Forelimb muscle (tissue), 1 donor: ENCODE results near the gene SYT8. TPM values are rescaled to one million over a fixed set of nuclear protein-coding genes. Genes with fewer than 3 reads are reported as not detected.

Experiments
- DNase-seq: peaks from one replicate; pipeline ENCODE4 v3.0.0-alpha.2; 2013; ENCODE audit warnings: low read depth
- polyA plus RNA-seq: library from polyadenylated mRNA; unstranded; fragments of 120-200 nt; gene quantifications from one replicate; pipeline ENCODE4 v1.2.1, GENCODE V29; 2013; ENCODE audit not compliant: insufficient read length

The SYT8 gene
- polyA plus RNA-seq, 1 donor, result 0.54 TPM

- no peak for DNase-seq
Observed at GRCh38 chr11:1859004-1859403, 24.2 kb downstream of the SYT8 start.

- DNase-seq, result no peak
Observed at GRCh38 chr11:1860108-1860507, 25.3 kb downstream of the SYT8 start.

- DNase-seq, result no peak
Observed at GRCh38 chr11:1861435-1862411, 26.9 kb downstream of the SYT8 start.

GRCh38 chr11:1862588-1863351 lies 28.0 kb downstream of the SYT8 start:
- no peak for DNase-seq

- no peak for DNase-seq
Observed at GRCh38 chr11:1863352-1864216, 28.8 kb downstream of the SYT8 start.

GRCh38 chr11:1864231-1864630 lies 29.4 kb downstream of the SYT8 start:
- no peak for DNase-seq

- no peak for DNase-seq
Observed at GRCh38 chr11:1864831-1865665, 30.3 kb downstream of the SYT8 start.

GRCh38 chr11:1866226-1866625 lies 31.4 kb downstream of the SYT8 start:
- no peak for DNase-seq

GRCh38 chr11:1866776-1867175 lies 32.0 kb downstream of the SYT8 start:
- DNase-seq, result no peak

GRCh38 chr11:1867381-1867780 lies 32.6 kb downstream of the SYT8 start:
- DNase-seq, result no peak

- no peak for DNase-seq
Observed at GRCh38 chr11:1868056-1868635, 33.4 kb downstream of the SYT8 start.

GRCh38 chr11:1868636-1869291 lies 34.0 kb downstream of the SYT8 start:
- DNase-seq, result no peak

- DNase-seq, result no peak
Observed at GRCh38 chr11:1869427-1870325, 34.9 kb downstream of the SYT8 start.

GRCh38 chr11:1870326-1870696 lies 35.5 kb downstream of the SYT8 start:
- no peak for DNase-seq

GRCh38 chr11:1870721-1871466 lies 36.1 kb downstream of the SYT8 start:
- DNase-seq, result no peak

- DNase-seq, result no peak
Observed at GRCh38 chr11:1871531-1871930, 36.7 kb downstream of the SYT8 start.

GRCh38 chr11:1872267-1872985 lies 37.6 kb downstream of the SYT8 start:
- no peak for DNase-seq
